Measurements from ENCODE around the gene SYNJ2. TPM values are rescaled to one million over a fixed set of nuclear protein-coding genes. Genes with fewer than 3 reads are reported as not detected.

Gene SYNJ2
- total and polyA plus RNA-seq, 2 of the 4 experiments (the other 2 are of a cell fraction): 40.8 to 45.2 TPM

GRCh38 chr6:158037021-158037420 lies 55.4 kb downstream of the SYNJ2 start:
- H4K91ac ChIP-seq (ENCODE audit: insufficient read depth, low read depth, low read length): no peak overlapping the region

More at GRCh38 chr6:158037021-158037420, 55.4 kb downstream of the SYNJ2 start:
- Histone ChIP-seq H3K23ac (ENCODE audit: low read depth, low read length) (no peak overlapping the region), H3K4ac (ENCODE audit: low read depth, low read length) (0 out of 2 replicates have a peak overlapping the region, but pooled peaks have one; percentile 15), H3K4me2 (ENCODE audit: low read depth, low read length) (no peak overlapping the region), H3K27me3 (ENCODE audit: control insufficient read depth, insufficient read depth, low read length) (no peaks in the 10 kb centered on the region), H3K9me3 (ENCODE audit: control insufficient read depth, insufficient read depth, low read length) (no peaks in the 10 kb centered on the region), H3K4me3 (ENCODE audit: insufficient read depth, low read depth, low read length) (no peak overlapping the region), H3K4me1 (ENCODE audit: control insufficient read depth, insufficient read depth, low read length) (peaks cover 44% of the 10 kb centered on the region), H3K36me3 (ENCODE audit: control insufficient read depth, insufficient read depth, low read length) (peaks cover 17% of the 10 kb centered on the region), H3K18ac (ENCODE audit: low read depth, low read length) (no peak overlapping the region), H3K9me1 (ENCODE audit: insufficient read depth, low read length) (peaks cover 42% of the 10 kb centered on the region), H3K9ac (ENCODE audit: low read depth, low read length) (no peak overlapping the region), H2AFZ (replicated peaks; ENCODE audit: low read length, poor library complexity) (no peak overlapping the region), H3K27ac (ENCODE audit: insufficient read depth, low read length) (no peak overlapping the region), H3K56ac (ENCODE audit: extremely low read depth, insufficient read depth, low read length) (no peak overlapping the region), H2AK5ac (ENCODE audit: low read depth, low read length) (no peak overlapping the region), H3K79me1 (ENCODE audit: low read depth in 1 of 2, low read length in 2 of 2) (peaks cover 39 to 82% of the 10 kb centered on the region in 2 experiments), H4K8ac (ENCODE audit: low read depth in 2 of 2, low read length in 2 of 2) (no peak overlapping the region), H2BK20ac (ENCODE audit: low read depth, low read length) (no peak overlapping the region), H3K14ac (replicated peaks; ENCODE audit: low read depth, low read length) (no peak overlapping the region), H2AK9ac (replicated peaks; ENCODE audit: low read depth, low read length, poor library complexity) (peak overlapping the region; percentile 5), H2BK5ac (ENCODE audit: low read depth, low read length, poor library complexity, severe bottlenecking) (no peak overlapping the region), H2BK15ac (ENCODE audit: low read depth, low read length) (0 out of 3 replicates have a peak overlapping the region, but pooled peaks have one; percentile 6), H4K5ac (ENCODE audit: low read depth, low read length) (no peak overlapping the region), H2BK120ac (ENCODE audit: low read depth, low read length) (no peak overlapping the region), H4K20me1 (ENCODE audit: insufficient read depth, low read length) (no peaks in the 10 kb centered on the region)
- DNase-seq (no peak), ATAC-seq (ENCODE audit: low read depth) (no peak)
- ChIA-PET CTCF (interaction anchor here (0.6 kb wide), 1 partner anchor 28 kb away, joined by 3 read pairs; no protein-coding TSS in a partner anchor), POLR2A (ENCODE audit: unreplicated experiment) (no interaction called here)
- intact Hi-C loops (cut with micrococcal nuclease) (no loop called here), dilution Hi-C loops (cut with HindIII; ENCODE audit: low sequenced_read_pairs, unreplicated experiment) (no loop called here), in situ Hi-C loops (cut with MboI; ENCODE audit: low sequenced_read_pairs) (no loop called here)
- no peak for TF ChIP-seq RAD21 (IDR thresholded peaks at IDR 0.05; ENCODE audit: low read length)
- TF ChIP-seq FOS (IDR thresholded peaks at IDR 0.05; ENCODE audit: low read depth, low read length): no peak
- TF ChIP-seq ELK1 (IDR thresholded peaks at IDR 0.05; ENCODE audit: borderline replicate concordance, low read depth, low read length): no peak
- TF ChIP-seq RFX5 (IDR thresholded peaks at IDR 0.05; ENCODE audit: low read depth, low read length): no peak
- TF ChIP-seq MXI1 (IDR thresholded peaks at IDR 0.05; ENCODE audit: borderline replicate concordance, low read depth, low read length): no peak
- no peak for TF ChIP-seq USF2 (IDR thresholded peaks at IDR 0.05; ENCODE audit: low read depth, low read length)
- BruUV-seq (replicated peaks): no TSS peak
- 100% methylated on average over 1 of the region's 12 CpGs; no CpG with 5 or more reads in 1 of the 2 experiments for WGBS, 2 experiments (ENCODE audit: extremely low coverage in 2 of 2, insufficient read length in 1 of 2)
